Stomach smooth muscle (tissue), 2 donors: ENCODE data around the gene MSH3.
"Not testable (repeated sequence)": the region's sequence is repeated elsewhere in the genome, so short reads cannot be mapped to it uniquely, and the experiment has no call there.

ENCODE experiments used
- H3K27ac ChIP-seq: one replicate; pipeline ENCODE4 v1.7.0; 2013; ENCODE audit warnings: mild to moderate bottlenecking, low read length, inconsistent platforms
- H3K27me3 ChIP-seq, 2 donors: one replicate each; pipeline ENCODE4 v1.7.0; 2013; ENCODE audit warnings: low read length in 2 of 2; ENCODE audit not compliant: insufficient read depth in 2 of 2, control insufficient read depth in 1 of 2
- H3K36me3 ChIP-seq, 2 donors: one replicate each; pipeline ENCODE4 v1.7.0; 2013; ENCODE audit warnings: low read length in 2 of 2; ENCODE audit not compliant: control insufficient read depth in 2 of 2, insufficient read depth in 2 of 2
- H3K4me1 ChIP-seq: one replicate; pipeline ENCODE4 v1.7.0; 2013; ENCODE audit warnings: low read length; ENCODE audit not compliant: control insufficient read depth, insufficient read depth
- H3K4me3 ChIP-seq, 2 donors: one replicate each; pipeline ENCODE4 v1.7.0; 2013; ENCODE audit warnings: low read length in 2 of 2
- H3K9ac ChIP-seq, 2 donors: one replicate each; pipeline ENCODE4 v1.7.0; 2013; ENCODE audit warnings: low read length in 2 of 2, mild to moderate bottlenecking in 1 of 2
- H3K9me3 ChIP-seq, 2 donors: one replicate each; pipeline ENCODE4 v1.7.0; 2013; ENCODE audit warnings: low read length in 2 of 2; ENCODE audit not compliant: control insufficient read depth in 2 of 2
- donor health status: healthy.
- donor health status: Pancreatic carcinoma.

MSH3 gene

GRCh38 chr5:80763873-80764647 lies 109.6 kb downstream of the MSH3 start:
- no peaks in the 10 kb centered on the region for H3K36me3 ChIP-seq

GRCh38 chr5:80764786-80765185 lies 110.3 kb downstream of the MSH3 start:
- H3K36me3 ChIP-seq, result no peaks in the 10 kb centered on the region
- no peak overlapping the region for H3K9ac ChIP-seq
- H3K9me3 ChIP-seq, result no peaks in the 10 kb centered on the region
- H3K27me3 ChIP-seq, result no peaks in the 10 kb centered on the region
- no peak overlapping the region for H3K4me3 ChIP-seq
- no peak overlapping the region for H3K27ac ChIP-seq
- H3K4me1 ChIP-seq, result no peaks in the 10 kb centered on the region

More at GRCh38 chr5:80763873-80764647, 109.6 kb downstream of the MSH3 start:
- Histone ChIP-seq H3K9me3 (no peaks in the 10 kb centered on the region), H3K4me1 (no peaks in the 10 kb centered on the region), H3K27ac (no peak overlapping the region), H3K4me3 (no peak overlapping the region), H3K27me3 (no peaks in the 10 kb centered on the region), H3K9ac (no peak overlapping the region)

- Histone ChIP-seq H3K36me3 (peaks cover 2 to 5% of the 10 kb centered on the region in 2 donors), H3K4me3 (no peak overlapping the region)
These were observed 123.2 kb downstream of the MSH3 start for GRCh38 chr5:80777347-80778287.

GRCh38 chr5:80780024-80780423 lies 125.6 kb downstream of the MSH3 start:
- peaks cover 2 to 5% of the 10 kb centered on the region in 2 donors for H3K36me3 ChIP-seq

More at GRCh38 chr5:80777347-80778287, 123.2 kb downstream of the MSH3 start:
- no peaks in the 10 kb centered on the region for H3K9me3 ChIP-seq
- H3K27me3 ChIP-seq, result no peaks in the 10 kb centered on the region
- no peak overlapping the region for H3K27ac ChIP-seq
- no peak overlapping the region for H3K9ac ChIP-seq
- no peaks in the 10 kb centered on the region for H3K4me1 ChIP-seq

GRCh38 chr5:80780761-80781285 lies 126.4 kb downstream of the MSH3 start:
- no peaks in the 10 kb centered on the region for H3K9me3 ChIP-seq
- no peak overlapping the region for H3K9ac ChIP-seq
- H3K4me1 ChIP-seq, result no peaks in the 10 kb centered on the region
- H3K27ac ChIP-seq, result no peak overlapping the region
- no peak overlapping the region for H3K4me3 ChIP-seq
- H3K36me3 ChIP-seq, result peaks cover 2 to 5% of the 10 kb centered on the region in 2 donors
- no peaks in the 10 kb centered on the region for H3K27me3 ChIP-seq

More at GRCh38 chr5:80780024-80780423, 125.6 kb downstream of the MSH3 start:
- Histone ChIP-seq H3K9me3 (no peaks in the 10 kb centered on the region), H3K4me3 (no peak overlapping the region), H3K4me1 (no peaks in the 10 kb centered on the region), H3K27me3 (no peaks in the 10 kb centered on the region), H3K27ac (no peak overlapping the region), H3K9ac (no peak overlapping the region)

- no peaks in the 10 kb centered on the region for H3K27me3 ChIP-seq
- H3K27ac ChIP-seq, result no peak overlapping the region
- H3K36me3 ChIP-seq, result peaks cover 2 to 5% of the 10 kb centered on the region in 2 donors
- no peak overlapping the region for H3K4me3 ChIP-seq
- no peaks in the 10 kb centered on the region for H3K4me1 ChIP-seq
- H3K9me3 ChIP-seq, result no peaks in the 10 kb centered on the region
- no peak overlapping the region for H3K9ac ChIP-seq
These were observed 126.9 kb downstream of the MSH3 start for GRCh38 chr5:80781356-80781755.

GRCh38 chr5:80782626-80783025 lies 128.2 kb downstream of the MSH3 start:
- H3K4me3 ChIP-seq, result no peak overlapping the region
- no peaks in the 10 kb centered on the region for H3K9me3 ChIP-seq
- H3K9ac ChIP-seq, result no peak overlapping the region
- H3K27ac ChIP-seq, result no peak overlapping the region
- H3K36me3 ChIP-seq, result peaks cover 2 to 5% of the 10 kb centered on the region in 2 donors
- no peaks in the 10 kb centered on the region for H3K4me1 ChIP-seq
- H3K27me3 ChIP-seq, result no peaks in the 10 kb centered on the region

- H3K9me3 ChIP-seq, H3K36me3 ChIP-seq, H3K4me3 ChIP-seq, H3K27ac ChIP-seq, H3K4me1 ChIP-seq, H3K9ac ChIP-seq, H3K27me3 ChIP-seq: not testable (repeated sequence)
These were observed 129.3 kb downstream of the MSH3 start for GRCh38 chr5:80783751-80784150.

- H3K27me3 ChIP-seq, result no peaks in the 10 kb centered on the region
- H3K9ac ChIP-seq, result no peak overlapping the region
- H3K4me3 ChIP-seq, result no peak overlapping the region
- H3K27ac ChIP-seq, result no peak overlapping the region
- no peaks in the 10 kb centered on the region for H3K4me1 ChIP-seq
- H3K9me3 ChIP-seq, result no peaks in the 10 kb centered on the region
- H3K36me3 ChIP-seq, result peaks cover 2 to 5% of the 10 kb centered on the region in 2 donors
These were observed 130.0 kb downstream of the MSH3 start for GRCh38 chr5:80784451-80784850.

- H3K27ac ChIP-seq, H3K27me3 ChIP-seq, H3K9ac ChIP-seq, H3K4me1 ChIP-seq, H3K36me3 ChIP-seq, H3K9me3 ChIP-seq, H3K4me3 ChIP-seq: not testable (repeated sequence)
These were observed 135.0 kb downstream of the MSH3 start for GRCh38 chr5:80789319-80790016.
